ENCODE measurements around the gene RRP7A.
"Not testable (repeated sequence)": the region's sequence is repeated elsewhere in the genome, so short reads cannot be mapped to it uniquely, and the experiment has no call there.

- TF ChIP-seq EZH2 (IDR thresholded peaks at IDR 0.05; ENCODE audit: low read length, unreplicated experiment); EZH2phosphoT487 (IDR thresholded peaks at IDR 0.05; ENCODE audit: borderline replicate concordance, low read length): not testable (repeated sequence)
Observed at GRCh38 chr22:42529435-42529834, 9.8 kb upstream of the RRP7A start.

Measured in PC-3 (cell line).